ENCODE results near the gene MNAT1.

DNA sequence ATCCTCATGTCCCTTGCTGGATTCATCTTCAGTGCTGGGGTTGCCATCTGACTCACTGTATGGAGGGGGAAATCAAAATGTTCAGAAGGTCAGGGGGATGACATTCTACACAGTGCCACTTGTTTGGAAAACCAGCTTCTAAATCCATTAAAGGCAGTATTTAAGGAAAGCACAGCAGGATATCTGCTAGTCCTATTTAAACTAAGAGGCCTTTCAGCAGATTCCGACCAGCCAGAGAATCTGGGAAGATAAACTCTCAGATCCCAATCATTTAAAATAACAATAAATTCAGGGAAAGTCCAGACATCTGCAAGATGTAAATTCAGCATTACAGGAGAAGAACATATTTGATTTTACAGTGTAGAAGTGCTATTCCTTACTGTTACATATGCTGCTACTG, 14.2 kb upstream of the MNAT1 start:
- TF ChIP-seq ZNF2 (tag by site-specific recombination; IDR thresholded peaks at IDR 0.05) (no peak), ZNF223 (tag by site-specific recombination; IDR thresholded peaks at IDR 0.05) (no peak), HOXA7 (CRISPR knock-in tag; IDR thresholded peaks at IDR 0.05; ENCODE audit: borderline replicate concordance) (no peak), ZXDB (tag by site-specific recombination; IDR thresholded peaks at IDR 0.05) (no peak), MYNN (tag by site-specific recombination; IDR thresholded peaks at IDR 0.05; ENCODE audit: borderline replicate concordance) (no peak), MZF1 (tag by site-specific recombination; IDR thresholded peaks at IDR 0.05; ENCODE audit: borderline replicate concordance) (no peak)
- TF ChIP-seq, protein P1, sequence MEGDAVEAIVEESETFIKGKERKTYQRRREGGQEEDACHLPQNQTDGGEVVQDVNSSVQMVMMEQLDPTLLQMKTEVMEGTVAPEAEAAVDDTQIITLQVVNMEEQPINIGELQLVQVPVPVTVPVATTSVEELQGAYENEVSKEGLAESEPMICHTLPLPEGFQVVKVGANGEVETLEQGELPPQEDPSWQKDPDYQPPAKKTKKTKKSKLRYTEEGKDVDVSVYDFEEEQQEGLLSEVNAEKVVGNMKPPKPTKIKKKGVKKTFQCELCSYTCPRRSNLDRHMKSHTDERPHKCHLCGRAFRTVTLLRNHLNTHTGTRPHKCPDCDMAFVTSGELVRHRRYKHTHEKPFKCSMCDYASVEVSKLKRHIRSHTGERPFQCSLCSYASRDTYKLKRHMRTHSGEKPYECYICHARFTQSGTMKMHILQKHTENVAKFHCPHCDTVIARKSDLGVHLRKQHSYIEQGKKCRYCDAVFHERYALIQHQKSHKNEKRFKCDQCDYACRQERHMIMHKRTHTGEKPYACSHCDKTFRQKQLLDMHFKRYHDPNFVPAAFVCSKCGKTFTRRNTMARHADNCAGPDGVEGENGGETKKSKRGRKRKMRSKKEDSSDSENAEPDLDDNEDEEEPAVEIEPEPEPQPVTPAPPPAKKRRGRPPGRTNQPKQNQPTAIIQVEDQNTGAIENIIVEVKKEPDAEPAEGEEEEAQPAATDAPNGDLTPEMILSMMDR (tag by site-specific recombination; IDR thresholded peaks at IDR 0.05), result no peak
- TF ChIP-seq, protein P2, sequence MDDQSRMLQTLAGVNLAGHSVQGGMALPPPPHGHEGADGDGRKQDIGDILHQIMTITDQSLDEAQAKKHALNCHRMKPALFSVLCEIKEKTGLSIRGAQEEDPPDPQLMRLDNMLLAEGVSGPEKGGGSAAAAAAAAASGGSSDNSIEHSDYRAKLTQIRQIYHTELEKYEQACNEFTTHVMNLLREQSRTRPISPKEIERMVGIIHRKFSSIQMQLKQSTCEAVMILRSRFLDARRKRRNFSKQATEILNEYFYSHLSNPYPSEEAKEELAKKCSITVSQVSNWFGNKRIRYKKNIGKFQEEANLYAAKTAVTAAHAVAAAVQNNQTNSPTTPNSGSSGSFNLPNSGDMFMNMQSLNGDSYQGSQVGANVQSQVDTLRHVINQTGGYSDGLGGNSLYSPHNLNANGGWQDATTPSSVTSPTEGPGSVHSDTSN (CRISPR knock-in tag; IDR thresholded peaks at IDR 0.05), result no peak
- TF ChIP-seq, protein P3, sequence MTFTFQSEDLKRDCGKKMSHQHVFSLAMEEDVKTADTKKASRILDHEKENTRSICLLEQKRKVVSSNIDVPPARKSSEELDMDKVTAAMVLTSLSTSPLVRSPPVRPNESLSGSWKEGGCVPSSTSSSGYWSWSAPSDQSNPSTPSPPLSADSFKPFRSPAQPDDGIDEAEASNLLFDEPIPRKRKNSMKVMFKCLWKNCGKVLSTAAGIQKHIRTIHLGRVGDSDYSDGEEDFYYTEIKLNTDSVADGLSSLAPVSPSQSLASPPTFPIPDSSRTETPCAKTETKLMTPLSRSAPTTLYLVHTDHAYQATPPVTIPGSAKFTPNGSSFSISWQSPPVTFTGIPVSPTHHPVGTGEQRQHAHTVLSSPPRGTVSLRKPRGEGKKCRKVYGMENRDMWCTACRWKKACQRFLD (tag by site-specific recombination; IDR thresholded peaks at IDR 0.05), result no peak

Measured in HEK293 (cell line).